Measurements from ENCODE around the gene METTL1. TPM values are rescaled to one million over a fixed set of nuclear protein-coding genes. Genes with fewer than 3 reads are reported as not detected.

The METTL1 gene
- total RNA-seq, 1 donor from 2014 or later, result 72.2 TPM

DNA sequence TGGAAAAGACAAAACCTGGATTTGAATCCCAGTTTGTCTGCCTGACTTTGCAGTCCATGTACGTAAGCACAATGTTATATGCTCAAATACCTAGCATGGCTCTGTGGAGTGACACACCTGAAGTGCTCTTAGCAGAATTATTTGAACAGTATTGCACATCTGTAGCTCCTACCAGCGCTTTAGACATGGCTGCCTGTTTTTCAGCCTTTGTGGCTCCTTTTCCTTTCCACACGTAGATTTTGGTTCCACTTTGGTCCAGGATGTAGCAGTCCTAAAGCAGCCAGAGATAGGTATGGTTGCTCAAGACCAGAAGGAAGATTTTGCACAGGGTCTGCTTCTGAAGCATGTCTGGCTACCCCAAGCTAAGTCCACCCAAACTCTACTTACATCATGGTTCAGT, 37.5 kb upstream of the METTL1 start:
- Mint-ChIP-seq H3K9me3 (no peaks in the 10 kb centered on the region), H3K4me3 (no peak overlapping the region), H3K4me1 (peaks cover 2% of the 10 kb centered on the region), H3K36me3 (ENCODE audit: low read depth) (peaks cover 3% of the 10 kb centered on the region), H3K27me3 (no peaks in the 10 kb centered on the region), H3K27ac (no peak overlapping the region)
- intact Hi-C loops (cut with micrococcal nuclease), result no loop called here
- DNase-seq, result no peak

DNA sequence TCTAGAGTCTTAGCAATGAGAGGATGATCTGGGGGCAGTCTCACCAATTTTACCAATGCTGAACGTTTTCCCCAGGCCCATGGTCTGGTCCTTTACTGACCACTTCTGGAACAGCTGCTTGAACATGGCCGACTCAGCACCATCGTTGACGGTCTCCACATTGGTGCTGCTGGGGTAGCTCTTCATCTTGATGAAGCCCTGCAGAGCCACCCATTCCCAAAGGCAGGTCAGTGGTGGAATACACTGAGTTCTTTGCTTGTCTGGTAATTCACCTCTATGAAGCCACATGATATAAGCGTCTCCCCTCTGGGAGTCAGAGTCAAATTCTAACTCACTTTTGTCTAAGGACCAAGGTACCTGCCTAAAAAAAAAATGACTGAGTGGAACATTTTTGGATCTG, 36.4 kb upstream of the METTL1 start:
- H3K4me1 Mint-ChIP-seq, result peaks cover 2% of the 10 kb centered on the region
- intact Hi-C loops (cut with micrococcal nuclease), result no loop called here
- DNase-seq, result no peak
- no peaks in the 10 kb centered on the region for H3K27me3 Mint-ChIP-seq
- no peak overlapping the region for H3K4me3 Mint-ChIP-seq
- H3K36me3 Mint-ChIP-seq (ENCODE audit: low read depth), result peaks cover 7% of the 10 kb centered on the region
- H3K9me3 Mint-ChIP-seq, result no peaks in the 10 kb centered on the region
- no peak overlapping the region for H3K27ac Mint-ChIP-seq

DNA sequence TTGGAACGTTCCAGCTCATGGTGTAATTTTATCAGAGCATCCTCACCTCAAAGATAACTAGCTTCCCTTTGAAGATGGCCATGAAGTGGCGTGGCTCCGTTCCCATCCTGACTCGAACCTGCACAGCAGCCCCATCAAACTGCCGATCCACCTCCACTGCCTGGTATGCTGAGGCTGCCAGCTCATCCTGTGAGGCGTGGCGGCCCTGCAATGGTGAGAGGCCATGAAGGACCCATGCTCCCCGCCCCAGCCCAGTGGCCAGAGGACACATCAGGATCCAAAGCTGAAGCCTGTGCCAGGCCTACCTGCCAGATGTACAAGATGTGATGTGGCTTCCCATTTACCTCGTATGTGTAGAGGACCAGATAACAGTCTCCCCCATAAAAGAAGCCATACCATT, 35.4 kb upstream of the METTL1 start:
- Mint-ChIP-seq H3K4me1 (peaks cover 4% of the 10 kb centered on the region), H3K27me3 (no peaks in the 10 kb centered on the region), H3K27ac (no peak overlapping the region), H3K36me3 (ENCODE audit: low read depth) (peaks cover 11% of the 10 kb centered on the region), H3K4me3 (no peak overlapping the region), H3K9me3 (no peaks in the 10 kb centered on the region)
- no peak for DNase-seq
- intact Hi-C loops (cut with micrococcal nuclease), result no loop called here

DNA sequence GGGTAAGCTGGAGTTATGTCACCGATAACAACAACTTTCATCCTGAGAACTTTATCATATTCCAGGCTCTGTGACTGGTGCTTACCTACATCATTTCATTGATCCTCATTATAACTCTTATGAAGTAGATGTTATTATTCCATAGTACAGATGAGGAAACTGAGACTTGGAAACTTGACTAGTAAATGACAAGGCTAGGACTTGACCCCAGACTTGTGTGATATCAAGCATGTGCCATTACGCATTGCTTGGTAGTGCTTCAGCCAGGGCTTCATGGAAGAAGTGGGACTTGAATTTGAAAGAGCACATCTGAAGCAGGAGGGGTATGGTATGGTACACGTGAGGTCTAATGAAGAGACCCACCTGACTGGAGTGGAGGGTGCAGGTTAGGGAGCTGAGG, 34.8 kb upstream of the METTL1 start:
- intact Hi-C loops (cut with micrococcal nuclease), result no loop called here
- H3K9me3 Mint-ChIP-seq, result no peaks in the 10 kb centered on the region
- no peaks in the 10 kb centered on the region for H3K27me3 Mint-ChIP-seq
- H3K4me1 Mint-ChIP-seq, result peaks cover 2% of the 10 kb centered on the region
- H3K4me3 Mint-ChIP-seq, result no peak overlapping the region
- H3K27ac Mint-ChIP-seq, result no peak overlapping the region
- DNase-seq, result no peak
- H3K36me3 Mint-ChIP-seq (ENCODE audit: low read depth), result peaks cover 11% of the 10 kb centered on the region

DNA sequence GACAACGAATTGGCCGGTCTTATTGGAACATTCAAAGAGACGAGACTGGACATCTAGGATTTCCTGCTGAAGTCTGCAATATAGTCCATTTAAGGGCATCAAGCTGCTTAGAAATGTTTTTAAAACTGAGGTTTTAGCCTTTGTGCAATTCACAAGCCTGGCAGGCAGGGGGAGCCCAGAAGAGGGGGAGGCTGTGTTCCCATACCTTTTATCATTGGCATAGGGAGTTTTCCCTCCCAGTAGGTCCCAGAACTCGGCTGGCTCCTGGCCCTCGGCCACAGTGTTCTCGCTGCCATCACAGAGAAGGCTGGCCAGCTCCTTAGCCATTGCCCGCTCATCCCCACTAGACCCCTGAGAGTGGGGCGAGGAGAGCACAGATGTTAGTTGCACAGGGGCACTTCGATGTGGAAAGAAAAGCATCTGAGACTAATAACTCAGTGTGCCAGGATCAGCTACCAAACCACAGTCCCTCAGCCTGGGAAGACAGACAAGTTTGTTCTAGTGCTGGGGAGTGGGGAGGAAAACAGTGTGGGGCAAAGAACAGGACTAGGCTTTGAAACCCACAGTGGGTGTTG, 31.5 kb upstream of the METTL1 start:
- Mint-ChIP-seq H3K4me3 (no peak overlapping the region), H3K27ac (no peak overlapping the region), H3K9me3 (no peaks in the 10 kb centered on the region), H3K36me3 (ENCODE audit: low read depth) (peaks cover 22% of the 10 kb centered on the region), H3K27me3 (no peaks in the 10 kb centered on the region), H3K4me1 (peaks cover 2% of the 10 kb centered on the region)
- intact Hi-C loops (cut with micrococcal nuclease), result loop anchor here (1.0 kb wide), 1 partner anchor 102 kb away; no protein-coding TSS in a partner anchor
- peak; percentile 79 for DNase-seq

DNA sequence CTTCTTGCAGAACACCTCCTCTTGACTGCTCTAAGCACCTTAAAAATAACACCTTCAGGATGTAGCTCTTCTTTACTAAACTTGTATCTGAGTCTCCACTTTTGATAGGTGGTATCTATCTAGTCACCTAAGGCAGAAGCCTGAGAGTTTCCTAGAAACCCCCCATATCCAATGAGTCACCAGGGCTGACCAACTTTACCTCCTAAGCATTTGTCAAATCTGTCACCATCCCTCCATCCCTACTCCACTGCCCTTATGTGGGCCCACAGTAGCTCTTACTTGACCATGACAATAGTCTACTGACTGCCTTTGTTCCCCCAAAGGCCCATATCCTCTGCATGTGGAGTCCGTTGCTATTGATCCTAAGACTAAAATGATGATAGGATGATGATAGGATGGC, 30.7 kb upstream of the METTL1 start:
- peaks cover 2% of the 10 kb centered on the region for H3K4me1 Mint-ChIP-seq
- no peaks in the 10 kb centered on the region for H3K27me3 Mint-ChIP-seq
- H3K27ac Mint-ChIP-seq, result no peak overlapping the region
- intact Hi-C loops (cut with micrococcal nuclease), result loop anchor here (1.0 kb wide), 1 partner anchor 103 kb away; no protein-coding TSS in a partner anchor
- DNase-seq, result no peak
- peaks cover 22% of the 10 kb centered on the region for H3K36me3 Mint-ChIP-seq (ENCODE audit: low read depth)
- no peak overlapping the region for H3K4me3 Mint-ChIP-seq
- H3K9me3 Mint-ChIP-seq, result no peaks in the 10 kb centered on the region

DNA sequence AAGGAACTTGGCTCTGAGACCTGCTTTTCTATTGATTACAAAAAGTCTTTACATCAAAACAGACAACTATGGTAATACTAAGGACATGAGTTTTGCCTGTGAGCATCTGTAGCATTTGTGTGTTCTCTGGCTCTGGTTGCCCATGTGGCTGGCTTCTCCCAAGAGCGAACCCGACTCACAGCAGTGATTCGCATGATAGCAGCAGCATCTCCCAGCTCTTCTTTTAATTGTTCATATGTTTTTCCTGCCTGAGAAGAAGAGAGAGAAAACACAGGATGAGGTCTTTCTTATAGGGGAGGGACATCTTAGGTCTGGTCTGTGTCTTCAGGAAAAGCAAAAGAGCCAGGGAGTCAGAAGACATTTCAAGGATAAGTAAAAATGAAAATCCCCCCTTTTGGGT, 29.1 kb upstream of the METTL1 start:
- no peak for DNase-seq
- H3K4me1 Mint-ChIP-seq, result peaks cover 2% of the 10 kb centered on the region
- peak overlapping the region; percentile 29 for H3K27ac Mint-ChIP-seq
- peaks cover 32% of the 10 kb centered on the region for H3K36me3 Mint-ChIP-seq (ENCODE audit: low read depth)
- intact Hi-C loops (cut with micrococcal nuclease), result no loop called here
- H3K4me3 Mint-ChIP-seq, result no peak overlapping the region
- no peaks in the 10 kb centered on the region for H3K9me3 Mint-ChIP-seq
- H3K27me3 Mint-ChIP-seq, result no peaks in the 10 kb centered on the region

DNA sequence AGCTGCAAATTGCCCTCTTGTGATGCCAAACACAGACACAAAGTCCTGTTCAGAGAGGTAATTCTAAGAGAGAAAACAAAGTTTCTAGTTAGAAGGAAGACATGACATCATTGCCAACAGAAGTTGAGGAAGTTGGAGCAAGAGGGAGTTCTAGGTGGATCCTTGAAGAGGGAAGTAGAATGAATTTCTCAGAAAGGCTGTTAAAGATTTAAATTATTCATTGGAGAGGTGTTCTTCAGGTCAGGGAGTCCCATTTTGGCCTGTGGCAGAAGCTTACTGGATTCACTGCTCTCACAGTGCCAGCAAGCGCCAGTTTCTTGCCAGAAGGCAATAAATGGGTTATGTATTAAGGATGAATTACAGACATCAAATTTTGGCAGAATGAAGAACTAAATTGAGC, 26.0 kb upstream of the METTL1 start:
- peaks cover 45% of the 10 kb centered on the region for H3K36me3 Mint-ChIP-seq (ENCODE audit: low read depth)

DNA sequence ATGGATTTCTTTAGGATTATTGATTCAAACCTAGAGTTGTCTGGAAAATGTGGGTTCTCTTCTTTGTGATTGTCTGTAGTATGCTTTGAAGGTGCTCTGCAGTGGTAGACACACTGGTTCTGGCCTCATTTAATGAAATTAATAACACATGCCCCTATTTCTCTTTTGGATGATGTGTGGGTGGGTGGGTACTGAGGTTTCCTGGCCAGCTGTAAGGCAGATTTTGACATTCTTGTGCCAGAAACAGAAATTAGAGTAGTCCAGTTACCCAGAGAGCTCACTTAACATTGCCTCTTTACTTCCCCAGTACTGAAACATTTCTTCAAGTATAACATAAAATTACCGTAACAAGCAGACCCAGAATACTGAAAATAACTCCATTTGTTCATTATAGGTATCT, 25.1 kb upstream of the METTL1 start:
- peaks cover 48% of the 10 kb centered on the region for H3K36me3 Mint-ChIP-seq (ENCODE audit: low read depth)
- H3K9me3 Mint-ChIP-seq, result no peaks in the 10 kb centered on the region
- intact Hi-C loops (cut with micrococcal nuclease), result no loop called here
- no peak overlapping the region for H3K27ac Mint-ChIP-seq
- no peak overlapping the region for H3K4me3 Mint-ChIP-seq
- H3K27me3 Mint-ChIP-seq, result no peaks in the 10 kb centered on the region
- peaks cover 5% of the 10 kb centered on the region for H3K4me1 Mint-ChIP-seq
- DNase-seq, result no peak

More for the DNA sequence above, 26.0 kb upstream of the METTL1 start:
- Mint-ChIP-seq H3K27ac (no peak overlapping the region), H3K4me1 (peaks cover 6% of the 10 kb centered on the region), H3K4me3 (no peak overlapping the region), H3K27me3 (no peaks in the 10 kb centered on the region), H3K9me3 (no peaks in the 10 kb centered on the region)
- no peak for DNase-seq
- intact Hi-C loops (cut with micrococcal nuclease), result no loop called here

DNA sequence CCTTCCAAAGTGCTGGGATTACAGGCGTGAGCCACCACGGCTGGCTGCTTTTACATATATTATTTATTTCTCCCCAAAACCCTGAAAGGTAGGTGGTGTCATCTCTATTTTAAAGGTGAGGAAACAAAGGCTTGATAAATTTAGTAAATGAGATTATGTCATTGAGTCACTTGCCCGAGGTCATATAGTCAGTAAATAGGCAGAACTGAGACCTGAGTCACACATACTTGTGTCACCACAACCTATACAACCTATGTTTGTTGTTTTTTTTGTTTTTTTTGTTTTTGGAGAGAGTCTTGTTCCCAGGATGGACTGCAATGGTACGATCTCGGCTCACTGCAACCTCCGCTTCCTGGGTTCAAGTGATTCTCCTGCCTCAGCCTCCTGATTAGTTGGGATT, 23.4 kb upstream of the METTL1 start:
- Mint-ChIP-seq H3K4me1 (peaks cover 5% of the 10 kb centered on the region), H3K27me3 (no peaks in the 10 kb centered on the region), H3K27ac (no peak overlapping the region), H3K9me3 (no peaks in the 10 kb centered on the region), H3K4me3 (no peak overlapping the region), H3K36me3 (ENCODE audit: low read depth) (peaks cover 50% of the 10 kb centered on the region)
- DNase-seq, result no peak
- intact Hi-C loops (cut with micrococcal nuclease), result no loop called here

DNA sequence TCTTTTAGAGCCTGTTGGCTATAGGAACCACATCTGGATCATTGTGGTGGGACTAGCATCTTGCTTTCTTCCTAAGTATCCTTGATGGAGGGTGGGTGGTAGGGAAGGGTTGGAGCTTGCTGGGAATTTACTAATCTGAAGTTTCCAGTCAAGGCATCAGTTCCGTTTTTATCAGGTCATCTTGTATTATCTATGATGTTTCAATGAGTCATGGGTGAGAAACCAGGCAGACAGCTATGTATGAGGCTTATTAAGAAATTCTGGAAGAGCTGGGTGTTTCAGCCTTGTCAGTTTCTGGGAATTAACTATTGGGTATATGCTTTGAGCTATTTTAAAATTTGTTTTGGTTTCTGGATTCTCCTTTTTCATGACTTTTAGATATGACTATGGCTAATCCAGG, 22.0 kb upstream of the METTL1 start:
- H3K27me3 Mint-ChIP-seq, result no peaks in the 10 kb centered on the region
- no peak overlapping the region for H3K27ac Mint-ChIP-seq
- no peak overlapping the region for H3K4me3 Mint-ChIP-seq
- intact Hi-C loops (cut with micrococcal nuclease), result no loop called here
- H3K9me3 Mint-ChIP-seq, result no peaks in the 10 kb centered on the region
- H3K36me3 Mint-ChIP-seq (ENCODE audit: low read depth), result peaks cover 54% of the 10 kb centered on the region
- no peak for DNase-seq
- H3K4me1 Mint-ChIP-seq, result peaks cover 5% of the 10 kb centered on the region

DNA sequence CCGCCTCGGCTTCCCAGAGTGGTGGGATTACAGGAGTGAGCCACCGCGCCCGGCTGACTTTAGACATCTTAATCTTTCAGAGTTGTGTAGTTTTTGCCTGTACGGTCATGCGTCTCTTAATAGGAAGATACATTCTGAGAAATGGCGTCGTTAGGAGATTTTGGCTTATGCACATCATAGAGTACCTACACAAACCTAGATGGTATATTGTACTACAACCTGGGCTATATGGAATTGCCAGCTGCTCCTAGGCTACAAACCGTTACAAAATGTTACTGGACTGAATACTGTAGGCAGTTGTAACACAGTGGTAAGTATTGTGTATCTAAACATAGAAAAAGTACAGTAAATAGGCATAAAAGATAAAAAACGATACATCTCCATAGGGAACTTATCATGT, 12.0 kb upstream of the METTL1 start:
- Mint-ChIP-seq H3K4me1 (peaks cover 30% of the 10 kb centered on the region), H3K9me3 (no peaks in the 10 kb centered on the region), H3K4me3 (peak overlapping the region; percentile 76), H3K36me3 (ENCODE audit: low read depth) (peaks cover 40% of the 10 kb centered on the region), H3K27ac (peak overlapping the region; percentile 45), H3K27me3 (no peaks in the 10 kb centered on the region)
- intact Hi-C loops (cut with micrococcal nuclease), result loop anchor here (2.0 kb wide), 2 partner anchors 63 to 115 kb away; partner anchors contain the start of gene CTDSP2
- DNase-seq, result no peak

DNA sequence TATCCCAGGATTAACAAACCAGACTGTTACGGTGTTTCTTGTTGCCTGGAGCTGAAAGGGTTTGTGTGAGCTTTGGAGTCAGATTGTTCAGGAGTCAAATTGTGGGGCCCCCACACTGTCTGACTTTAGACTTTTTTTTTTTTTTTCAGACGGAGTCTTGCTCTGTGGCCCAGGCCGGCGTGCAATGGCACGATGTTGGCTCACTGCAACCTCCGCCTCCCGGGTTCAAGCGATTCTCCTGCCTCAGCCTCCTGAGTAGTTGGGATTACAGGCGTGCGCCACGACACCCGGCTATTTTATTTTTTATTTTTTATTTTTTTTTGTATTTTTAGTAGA, 11.5 kb upstream of the METTL1 start:
- H3K9me3 Mint-ChIP-seq, result no peaks in the 10 kb centered on the region
- DNase-seq, result no peak
- peak overlapping the region; percentile 99 for H3K27ac Mint-ChIP-seq
- H3K4me1 Mint-ChIP-seq, result peaks cover 30% of the 10 kb centered on the region
- peak overlapping the region; percentile 99 for H3K4me3 Mint-ChIP-seq
- intact Hi-C loops (cut with micrococcal nuclease), result loop anchor here (2.0 kb wide), 2 partner anchors 63 to 115 kb away; partner anchors contain the start of gene CTDSP2
- no peaks in the 10 kb centered on the region for H3K27me3 Mint-ChIP-seq
- H3K36me3 Mint-ChIP-seq (ENCODE audit: low read depth), result peaks cover 36% of the 10 kb centered on the region

DNA sequence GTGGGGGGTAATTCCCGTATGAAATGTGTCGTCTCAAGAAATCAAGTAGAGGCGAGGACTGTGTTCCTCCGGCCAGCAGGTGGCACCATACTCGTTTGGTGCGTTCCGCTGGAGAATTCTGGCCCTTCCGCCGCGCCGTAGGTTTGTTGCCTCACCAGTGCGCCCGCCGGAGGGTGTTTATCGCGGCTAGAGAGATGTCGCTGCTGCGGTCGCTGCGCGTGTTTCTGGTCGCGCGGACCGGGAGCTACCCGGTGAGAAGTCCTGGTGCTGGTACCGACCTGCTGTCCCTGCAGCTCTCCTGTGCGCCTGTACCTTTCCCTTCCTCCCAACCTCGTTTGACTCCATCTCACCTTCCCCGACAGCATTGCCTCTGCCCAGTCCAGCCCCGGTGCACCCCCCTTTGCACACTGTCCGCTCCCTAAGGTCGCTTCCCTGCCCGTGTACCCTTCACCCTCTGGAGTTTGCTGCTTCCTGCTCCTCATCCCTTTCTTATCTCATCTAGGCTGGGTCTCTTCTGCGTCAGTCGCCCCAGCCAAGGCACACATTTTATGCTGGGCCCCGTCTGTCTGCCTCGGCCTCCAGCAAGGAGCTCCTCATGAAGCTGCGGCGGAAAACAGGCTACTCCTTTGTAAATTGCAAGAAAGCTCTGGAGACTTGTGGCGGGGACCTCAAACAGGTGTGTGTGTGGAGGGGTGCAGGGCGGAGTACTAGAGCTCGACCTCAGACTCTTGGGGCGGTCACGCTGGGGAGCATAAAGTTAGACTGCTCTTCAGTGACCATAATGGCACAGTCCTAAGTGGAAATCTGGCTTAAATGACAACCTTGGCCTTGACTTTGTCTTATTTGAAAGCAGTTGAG, 10.9 kb upstream of the METTL1 start, which contains the start of gene TSFM:
TSFM (plus strand) TSS at position 180 of the 858 bp plus-strand sequence; CDS start at position 195, 15 bp downstream.
- Mint-ChIP-seq H3K27ac (peak within 1 kb of the TSS; percentile 99), H3K4me3 (peak within 1 kb of the TSS; percentile 99), H3K4me1 (peaks cover 30% of the 10 kb centered on the region), H3K36me3 (ENCODE audit: low read depth) (peaks cover 33% of the 10 kb centered on the region), H3K27me3 (no peaks in the 10 kb centered on the region), H3K9me3 (no peaks in the 10 kb centered on the region)
- intact Hi-C loops (cut with micrococcal nuclease), result loop anchor here (1.0 to 2.0 kb wide), 3 partner anchors 11 to 116 kb away; partner anchors contain the start of genes CTDSP2, EEF1AKMT3 and METTL1
- peak; percentile 99 for DNase-seq
